Body of pancreas (tissue), 4 donors: ENCODE data around the gene CAMK2B.

ENCODE experiments used
- CTCF ChIP-seq, 7 experiments: fragments of 450-650 bp in 4 of 7; fragments of 200-600 bp in 3 of 7; sonication (generic) in 3 of 7; IDR thresholded peaks; one replicate each; pipeline ENCODE4 v1.5.1; 2016 to 2019; ENCODE audit warnings: antibody characterized with exemption in 7 of 7
- POLR2A ChIP-seq, 3 donors: fragments of 450-650 bp; IDR thresholded peaks; one replicate each; pipeline ENCODE4 v1.6.1; 2016; ENCODE audit warnings: antibody characterized with exemption in 3 of 3, mild to moderate bottlenecking in 2 of 3

GRCh38 chr7:44206008-44206407 lies 119.4 kb downstream of the CAMK2B start:
- TF ChIP-seq CTCF (IDR thresholded peaks at IDR 0.05) (no peak), POLR2A (IDR thresholded peaks at IDR 0.05) (no peak)
